NCI-H2227 (cell line): ENCODE results near the gene RPS6KA1.
"Not testable (repeated sequence)": the region's sequence is repeated elsewhere in the genome, so short reads cannot be mapped to it uniquely, and the experiment has no call there.

Experiments
- DNase-seq: peaks from one replicate; lab custom pipeline; 2025; ENCODE audit not compliant: unreplicated experiment; lab: John Stamatoyannopoulos, UW

RPS6KA1 gene

GRCh38 chr1:26529655-26530409 lies at the start of gene RPS6KA1:
TSS of gene RPS6KA1 (plus strand) at chr1:26529761. CDS start at chr1:26529921, 160 bp downstream.
- peak; percentile 90 for DNase-seq

GRCh38 chr1:26482921-26483320 lies 46.6 kb upstream of the RPS6KA1 start:
- DNase-seq = no peak

- no peak for DNase-seq
Measured at GRCh38 chr1:26483980-26484379, 45.6 kb upstream of the RPS6KA1 start.

GRCh38 chr1:26490155-26490554 lies 39.4 kb upstream of the RPS6KA1 start:
- DNase-seq = no peak

GRCh38 chr1:26493267-26493666 lies 36.3 kb upstream of the RPS6KA1 start:
- DNase-seq = no peak

- no peak for DNase-seq
Measured at GRCh38 chr1:26493938-26494337, 35.6 kb upstream of the RPS6KA1 start.

GRCh38 chr1:26496861-26497260 lies 32.7 kb upstream of the RPS6KA1 start:
- DNase-seq = no peak

- no peak for DNase-seq
Measured at GRCh38 chr1:26498894-26499293, 30.7 kb upstream of the RPS6KA1 start.

- peak; percentile 91 for DNase-seq
Measured at GRCh38 chr1:26500488-26501175, 28.9 kb upstream of the RPS6KA1 start.

GRCh38 chr1:26510711-26511110 lies 18.9 kb upstream of the RPS6KA1 start:
- not testable (repeated sequence) for DNase-seq

GRCh38 chr1:26515836-26516235 lies 13.7 kb upstream of the RPS6KA1 start:
- not testable (repeated sequence) for DNase-seq

- no peak for DNase-seq
Measured at GRCh38 chr1:26516987-26517765, 12.4 kb upstream of the RPS6KA1 start.

- DNase-seq = no peak
Measured at GRCh38 chr1:26517766-26518049, 11.9 kb upstream of the RPS6KA1 start.

GRCh38 chr1:26518355-26518754 lies 11.2 kb upstream of the RPS6KA1 start:
- DNase-seq = no peak

- no peak for DNase-seq
Measured at GRCh38 chr1:26520339-26520738, 9.2 kb upstream of the RPS6KA1 start.

GRCh38 chr1:26521669-26522030 lies 7.9 kb upstream of the RPS6KA1 start:
- no peak for DNase-seq

- no peak for DNase-seq
Measured at GRCh38 chr1:26522073-26522472, 7.5 kb upstream of the RPS6KA1 start.

- no peak for DNase-seq
Measured at GRCh38 chr1:26524181-26524580, 5.4 kb upstream of the RPS6KA1 start.

GRCh38 chr1:26526287-26526686 lies 3.3 kb upstream of the RPS6KA1 start:
- no peak for DNase-seq

GRCh38 chr1:26529405-26529654 lies 231 bp upstream of the RPS6KA1 start:
- DNase-seq = no peak

GRCh38 chr1:26530410-26530894 lies 891 bp downstream of the RPS6KA1 start:
- peak; percentile 47 for DNase-seq
